ENCODE measurements around the gene STX11.
"Not testable (repeated sequence)": the region's sequence is repeated elsewhere in the genome, so short reads cannot be mapped to it uniquely, and the experiment has no call there.

Gene STX11

DNA sequence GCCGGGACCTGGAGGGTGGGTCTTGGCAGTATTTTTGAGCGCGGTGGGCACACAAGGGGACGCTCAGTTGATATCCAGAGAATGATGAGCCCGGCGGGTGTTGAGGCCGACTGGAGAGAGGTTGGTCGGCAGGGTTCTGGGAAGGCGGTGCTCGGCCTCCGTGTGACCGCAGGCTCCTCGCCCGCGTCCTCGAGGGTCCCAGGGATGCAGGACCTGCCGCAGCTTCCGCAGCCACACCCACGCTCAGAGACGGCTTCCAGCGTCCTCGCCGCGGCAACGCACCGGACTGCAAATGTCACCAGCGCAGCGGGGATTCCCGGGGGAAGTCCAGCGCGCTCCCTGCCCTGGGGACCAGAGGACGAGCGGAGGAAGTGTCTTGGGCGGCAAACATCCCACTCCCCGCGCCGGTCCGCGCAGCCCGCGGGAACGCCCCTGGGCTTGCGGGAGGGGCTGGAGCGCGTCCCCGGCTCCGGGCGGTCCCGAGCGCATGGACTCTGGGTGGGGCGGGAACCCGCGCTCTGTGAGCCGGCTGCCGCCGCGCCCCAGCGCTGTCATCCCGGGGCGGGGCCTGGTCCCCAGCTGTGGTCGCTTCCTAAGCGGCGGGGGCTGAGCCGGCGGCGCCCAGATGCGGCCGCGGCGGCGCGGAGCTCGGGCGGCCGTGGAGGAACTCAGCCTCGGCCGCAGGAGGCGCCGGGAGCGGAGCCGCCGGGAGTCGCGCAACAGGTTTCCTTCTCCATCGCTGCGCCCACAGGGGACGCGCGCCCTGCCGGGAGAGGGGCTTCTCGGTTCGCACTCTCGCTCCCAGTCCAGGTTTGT, at the start of gene STX11:
STX11 (plus strand) TSS at position 624 of the 816 bp plus-strand sequence. CDS start 36,111 bp downstream, outside the sequence.
- DNase-seq (ENCODE audit: low read depth in 2 of 2), result peak; percentile 38 to 41

DNA sequence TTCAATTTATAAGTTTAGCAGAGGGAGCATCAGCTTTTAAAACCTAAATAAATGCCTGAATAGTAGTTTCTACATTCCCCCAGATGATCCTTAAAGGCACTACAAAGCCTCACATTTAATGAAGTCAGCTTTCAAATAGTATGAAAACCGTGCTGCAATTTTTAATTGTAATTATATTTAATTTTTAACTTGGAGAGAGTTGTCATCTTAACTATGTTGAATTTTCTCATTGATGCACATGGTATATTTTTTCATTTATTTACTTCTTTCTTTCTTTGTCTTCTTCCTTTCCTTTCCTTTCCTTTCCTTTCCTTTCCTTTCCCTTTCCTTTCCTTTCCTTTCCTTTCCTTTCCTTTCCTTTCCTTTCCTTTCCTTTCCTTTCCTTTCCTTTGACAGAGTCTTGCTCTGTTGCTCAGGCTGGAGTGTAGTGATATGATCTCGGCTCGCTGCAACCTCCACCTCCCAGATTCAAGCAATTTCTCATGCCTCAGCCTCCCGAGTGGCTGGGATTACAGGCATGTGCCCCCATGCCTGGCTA, 47.2 kb upstream of the STX11 start:
- no peak for DNase-seq (ENCODE audit: low read depth in 2 of 2)

DNA sequence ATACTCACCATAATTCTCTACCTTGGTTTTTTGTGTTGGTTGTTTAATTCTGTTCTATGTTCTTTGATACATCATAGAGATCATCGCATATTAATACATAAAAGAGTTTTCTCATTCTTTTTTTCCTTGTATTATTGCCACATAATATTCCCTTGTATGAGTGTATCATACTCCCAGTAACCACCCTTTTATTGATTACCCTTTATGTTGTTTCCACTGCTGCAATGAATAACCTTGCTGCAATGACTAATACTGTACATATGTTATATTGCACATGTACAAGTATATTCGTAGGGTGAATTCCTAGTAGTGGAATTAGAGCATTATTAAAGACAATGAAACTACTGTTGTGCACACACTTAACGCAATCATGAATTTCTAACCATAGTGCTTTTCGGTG, 45.8 kb upstream of the STX11 start:
- no peak for DNase-seq (ENCODE audit: low read depth in 2 of 2)

DNA sequence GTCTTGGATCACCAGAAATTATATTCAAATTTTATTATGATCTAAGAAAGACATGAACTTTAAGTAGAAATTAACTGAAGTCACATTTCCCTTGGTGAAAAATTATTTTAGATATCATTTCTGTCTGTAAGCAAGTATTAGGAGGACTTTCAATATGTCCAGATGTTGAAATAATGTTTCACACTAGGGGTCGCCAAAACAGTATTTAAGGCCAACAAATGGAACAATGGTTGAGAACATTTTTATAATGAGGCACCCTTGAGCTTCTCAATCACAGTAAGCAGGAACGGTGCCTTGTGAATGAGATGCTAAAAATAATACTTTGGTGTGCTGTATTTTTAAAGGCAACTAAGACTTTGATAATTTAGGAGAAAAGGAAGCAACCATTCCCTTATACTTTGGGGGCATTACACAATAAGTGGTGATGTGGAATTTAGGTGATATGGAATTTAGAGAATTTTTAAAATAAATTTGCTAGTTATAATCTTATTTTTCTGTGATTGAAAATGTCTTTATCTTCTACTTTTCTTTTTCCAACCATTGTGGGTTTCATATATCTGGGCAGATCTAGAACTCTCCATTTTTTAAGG, 45.3 kb upstream of the STX11 start:
- no peak for DNase-seq (ENCODE audit: low read depth in 2 of 2)

DNA sequence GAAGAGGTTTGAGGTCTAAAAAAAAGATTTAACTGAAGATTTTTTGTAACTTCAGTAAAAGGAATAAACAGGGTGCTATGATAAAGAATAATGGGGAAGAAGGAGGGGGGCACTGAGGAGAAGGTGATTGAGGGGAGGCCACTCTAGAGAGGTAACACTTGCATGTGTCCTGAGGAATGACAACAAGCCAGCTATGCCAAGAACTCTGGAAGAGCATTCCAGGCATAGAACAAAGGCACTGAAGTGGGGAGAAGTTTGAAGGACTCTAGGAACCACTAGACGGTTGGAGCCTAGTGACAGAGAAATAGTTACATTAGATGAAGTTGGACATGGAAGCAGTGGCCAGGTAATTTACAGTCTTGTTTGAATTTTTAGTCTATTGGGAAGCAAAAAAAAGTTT, 44.1 kb upstream of the STX11 start:
- DNase-seq (ENCODE audit: low read depth in 2 of 2), result no peak

DNA sequence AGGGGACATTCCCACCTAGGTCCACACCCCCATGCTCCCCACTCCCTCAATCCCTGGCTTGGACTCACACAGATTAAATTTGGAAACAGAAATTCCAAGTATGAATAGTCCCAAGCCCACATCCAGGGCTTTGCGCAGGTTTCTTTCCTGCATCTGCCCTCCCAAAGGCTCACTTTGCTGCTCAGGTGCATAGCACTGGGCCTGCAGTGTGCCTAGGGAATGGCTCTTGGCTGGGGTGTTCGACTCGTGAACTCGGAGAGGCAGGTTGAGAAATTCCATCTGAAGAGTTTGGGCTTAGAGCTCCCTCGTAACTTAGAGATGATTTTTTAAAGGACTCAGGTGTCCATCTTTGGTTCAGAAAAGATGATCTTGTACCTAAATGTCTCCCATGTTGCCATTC, 40.1 kb upstream of the STX11 start:
- DNase-seq (ENCODE audit: low read depth in 2 of 2), result no peak

DNA sequence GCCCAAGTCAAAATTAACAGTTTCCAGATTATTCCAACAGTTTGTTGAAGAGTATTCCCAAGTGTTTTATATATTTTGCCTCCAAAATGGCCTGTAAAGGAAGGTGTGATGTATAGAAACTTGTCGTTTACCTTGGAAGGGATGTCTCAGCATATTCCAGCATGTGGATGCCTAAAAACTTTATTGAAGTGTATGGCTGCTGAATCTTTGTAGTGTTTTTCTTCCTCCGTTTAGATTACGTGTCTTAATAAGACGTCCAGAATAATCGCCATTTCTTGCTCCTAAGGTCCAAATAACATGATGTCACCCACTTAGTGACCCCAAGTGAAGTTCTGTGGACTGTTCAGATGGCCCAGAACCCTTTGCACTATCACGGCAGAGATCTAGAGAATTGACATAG, 37.0 kb upstream of the STX11 start:
- DNase-seq (ENCODE audit: low read depth in 2 of 2), result no peak

DNA sequence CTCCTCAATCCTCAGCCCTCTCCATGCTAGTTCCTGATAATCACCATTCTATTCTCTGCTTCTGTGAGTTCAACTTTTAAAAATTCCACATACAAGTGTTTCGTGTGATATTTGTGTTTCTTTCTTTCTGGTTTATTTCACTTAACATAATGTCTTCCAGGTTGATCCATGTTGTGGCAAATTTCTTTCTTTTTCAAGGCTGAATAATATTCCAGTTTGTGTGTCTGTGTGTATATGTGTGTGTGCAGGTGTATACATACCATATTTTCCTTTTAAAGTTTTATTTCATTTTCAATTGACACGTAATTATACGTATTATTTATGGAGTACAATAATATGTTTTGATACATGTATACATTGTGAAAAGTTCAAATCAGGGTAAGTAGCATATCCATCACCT, 35.1 kb upstream of the STX11 start:
- no peak for DNase-seq (ENCODE audit: low read depth in 2 of 2)

DNA sequence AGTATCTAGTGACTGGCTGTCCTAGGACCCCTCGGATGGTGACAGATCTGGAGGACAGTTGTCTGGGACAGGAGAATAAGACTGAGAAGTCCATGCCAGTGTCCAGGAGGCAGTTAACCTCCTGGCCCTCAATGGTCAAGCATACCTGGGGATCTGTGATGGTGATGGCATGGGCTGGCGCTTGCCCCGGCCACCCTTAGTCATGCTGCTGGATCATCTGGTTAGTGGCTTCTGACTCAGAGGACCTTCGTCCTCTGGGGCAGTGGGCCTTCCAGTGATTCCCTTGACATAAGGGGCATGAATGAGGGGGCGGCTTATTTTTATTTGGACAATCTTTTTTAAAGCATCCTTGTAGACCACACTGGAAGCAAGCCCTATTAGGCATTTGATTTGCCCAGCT, 30.9 kb upstream of the STX11 start:
- no peak for DNase-seq (ENCODE audit: low read depth in 2 of 2)

DNA sequence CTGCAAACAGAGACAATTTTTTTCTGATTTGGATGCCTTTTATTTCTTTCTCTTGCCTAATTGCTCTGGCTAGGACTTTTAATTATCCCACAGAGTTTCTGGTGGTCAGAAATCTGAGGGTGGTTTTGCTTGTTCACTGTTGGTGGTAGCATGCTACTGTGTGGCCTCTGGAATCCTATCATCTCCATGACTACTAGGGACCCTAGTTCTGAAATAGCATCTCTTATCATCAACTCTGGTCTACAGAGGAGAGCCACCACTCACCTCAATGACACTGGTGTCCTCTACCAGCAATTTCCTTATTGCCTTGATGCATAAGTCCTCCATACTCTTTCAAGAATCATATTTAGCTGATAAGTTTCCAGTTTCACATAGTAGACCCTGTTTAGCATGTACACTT, 27.5 kb upstream of the STX11 start:
- DNase-seq (ENCODE audit: low read depth in 2 of 2), result no peak

DNA sequence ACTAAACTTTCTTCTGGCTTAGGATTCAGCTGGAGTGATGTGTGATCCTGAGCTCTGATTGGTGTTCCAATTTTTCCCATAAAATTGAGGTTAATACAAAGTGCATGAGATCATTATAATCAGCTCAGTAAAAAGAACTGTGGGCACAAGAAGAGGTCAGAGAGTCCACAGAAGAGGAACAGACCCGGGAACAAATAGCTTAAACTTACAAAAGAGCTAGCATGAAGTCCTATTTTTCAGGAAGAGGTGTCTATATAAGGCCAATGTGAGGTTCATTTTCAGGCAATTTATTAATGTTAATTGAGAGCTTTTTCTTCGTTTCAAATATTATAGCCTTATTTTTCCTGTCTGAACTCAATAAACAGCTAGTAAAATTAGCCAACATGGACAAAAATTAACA, 26.9 kb upstream of the STX11 start:
- no peak for DNase-seq (ENCODE audit: low read depth in 2 of 2)

DNA sequence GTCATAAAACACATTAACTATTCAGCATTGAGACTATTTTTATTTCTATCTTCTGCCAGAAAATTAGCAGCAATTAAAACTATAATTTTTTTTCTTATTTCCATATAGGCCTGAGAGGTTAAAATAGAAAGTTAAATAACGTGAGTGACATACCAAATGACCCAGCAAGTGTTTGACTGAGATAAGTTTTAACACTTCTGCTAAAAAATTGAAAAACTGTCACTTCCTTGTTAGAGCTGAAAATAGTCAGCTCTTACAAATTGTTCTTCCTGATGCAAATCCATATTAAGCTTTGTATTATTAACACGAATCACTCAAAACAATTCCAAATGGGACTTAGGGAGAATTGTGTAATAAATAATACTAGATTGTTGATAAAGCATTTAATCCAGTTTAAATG, 26.5 kb upstream of the STX11 start:
- DNase-seq (ENCODE audit: low read depth in 2 of 2), result no peak

DNA sequence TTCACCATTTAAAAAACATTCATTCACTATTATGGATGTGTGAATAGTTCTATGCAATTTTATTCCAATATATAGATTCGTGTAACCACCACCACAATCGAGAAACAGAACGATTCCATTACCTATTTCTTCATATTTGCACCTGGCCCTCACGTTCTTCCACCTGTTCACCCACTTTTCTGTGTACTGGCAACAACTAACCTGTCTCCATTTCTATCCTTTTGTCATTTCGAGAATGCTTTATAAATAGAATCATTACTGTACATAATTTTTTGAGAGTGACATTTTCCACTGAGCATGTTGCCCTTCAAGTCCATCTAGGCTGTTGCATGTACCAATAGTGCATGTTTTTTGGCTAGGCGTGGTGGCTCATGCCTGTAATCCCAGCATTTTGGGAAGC, 23.2 kb upstream of the STX11 start:
- DNase-seq (ENCODE audit: low read depth in 2 of 2), result no peak

DNA sequence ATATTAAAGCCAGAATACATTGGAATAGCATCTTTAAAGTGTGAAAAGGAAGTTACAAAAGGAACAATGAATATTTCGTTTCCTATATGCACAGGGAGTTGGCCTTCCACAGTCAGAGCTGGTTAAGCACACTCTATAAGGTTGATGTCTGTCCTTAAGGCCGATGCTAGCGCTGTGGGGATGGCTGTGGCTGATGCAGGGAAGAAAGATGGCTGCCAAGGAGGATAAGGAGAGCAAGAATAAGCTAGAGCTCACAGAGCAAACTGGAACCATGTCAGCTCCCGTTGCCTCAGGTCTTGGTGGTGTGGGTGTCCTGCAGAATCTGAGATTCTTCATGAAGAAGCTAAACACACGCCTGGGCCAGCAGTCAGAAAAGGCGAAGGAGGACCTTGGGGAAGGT, 20.8 kb upstream of the STX11 start:
- DNase-seq (ENCODE audit: low read depth in 2 of 2), result no peak

DNA sequence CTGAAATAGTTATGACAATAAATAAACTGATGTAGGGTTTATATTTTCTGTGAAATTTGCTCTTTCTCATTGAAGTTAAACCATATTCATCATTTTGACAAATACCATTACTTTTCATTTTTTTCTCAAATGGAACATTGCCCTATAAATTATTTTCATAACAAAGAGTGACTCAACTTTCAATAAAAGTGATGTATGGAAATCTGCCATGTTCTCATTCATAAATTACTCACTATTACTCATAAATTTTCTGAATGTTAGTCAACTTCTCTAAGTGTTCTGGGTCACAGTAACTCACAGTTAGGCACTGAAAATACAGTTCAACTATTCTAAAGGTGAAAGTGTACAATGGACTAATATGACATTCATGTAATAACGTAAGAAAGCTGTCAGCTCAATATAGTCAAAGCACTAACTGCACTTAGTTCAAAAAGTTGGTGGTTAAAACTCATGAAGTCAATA, 19.0 kb upstream of the STX11 start:
- no peak for DNase-seq (ENCODE audit: low read depth in 2 of 2)

DNA sequence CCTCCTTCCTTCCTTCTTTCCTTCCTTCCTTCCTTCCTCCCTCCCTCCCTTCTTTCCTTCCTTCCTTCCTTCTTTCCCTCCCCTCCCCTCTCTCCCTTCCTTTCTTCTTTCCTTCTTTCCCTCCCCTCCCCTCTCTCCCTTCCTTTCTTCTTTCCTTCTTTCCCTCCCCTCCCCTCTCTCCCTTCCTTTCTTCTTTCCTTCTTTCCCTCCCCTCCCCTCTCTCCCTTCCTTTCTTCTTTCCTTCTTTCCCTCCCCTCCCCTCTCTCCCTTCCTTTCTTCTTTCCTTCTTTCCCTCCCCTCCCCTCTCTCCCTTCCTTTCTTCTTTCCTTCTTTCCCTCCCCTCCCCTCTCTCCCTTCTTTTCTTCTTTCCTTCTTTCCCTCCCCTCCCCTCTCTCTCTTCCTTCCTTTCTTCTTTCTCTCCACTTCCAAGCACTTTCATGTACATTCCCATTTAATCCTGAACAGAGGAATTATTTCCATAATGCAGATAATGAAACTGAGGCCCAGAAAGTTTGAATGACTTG, 18.1 kb upstream of the STX11 start:
- not testable (repeated sequence) for DNase-seq (ENCODE audit: low read depth in 2 of 2)

DNA sequence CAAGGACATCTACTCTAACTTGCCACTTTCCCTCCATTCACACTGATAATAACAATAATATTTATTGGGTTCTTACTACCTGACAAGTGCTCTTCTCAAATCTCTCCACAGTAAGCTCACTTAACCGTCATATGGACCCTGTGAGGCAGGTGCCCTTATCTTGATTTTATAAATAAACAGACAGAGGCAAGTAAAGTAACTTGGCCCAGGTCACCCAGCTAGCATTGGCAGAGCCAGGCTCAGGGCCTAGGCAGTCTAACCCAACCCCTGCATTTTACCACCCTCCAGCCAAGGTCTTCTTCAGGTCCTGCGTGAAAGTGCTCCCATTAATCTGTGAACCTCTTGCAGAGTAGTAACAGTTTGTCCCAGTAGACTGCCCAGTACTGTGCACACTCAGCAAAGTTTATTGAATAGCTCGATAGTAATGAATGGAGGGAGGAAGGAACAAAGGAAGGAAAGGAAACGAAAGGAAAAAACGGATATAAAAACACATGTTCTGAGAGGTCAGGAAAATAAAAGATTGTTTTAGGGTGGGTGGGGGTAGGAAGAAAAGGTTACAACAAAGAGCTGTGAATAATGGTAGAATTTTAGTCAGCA, 17.0 kb upstream of the STX11 start:
- no peak for DNase-seq (ENCODE audit: low read depth in 2 of 2)

DNA sequence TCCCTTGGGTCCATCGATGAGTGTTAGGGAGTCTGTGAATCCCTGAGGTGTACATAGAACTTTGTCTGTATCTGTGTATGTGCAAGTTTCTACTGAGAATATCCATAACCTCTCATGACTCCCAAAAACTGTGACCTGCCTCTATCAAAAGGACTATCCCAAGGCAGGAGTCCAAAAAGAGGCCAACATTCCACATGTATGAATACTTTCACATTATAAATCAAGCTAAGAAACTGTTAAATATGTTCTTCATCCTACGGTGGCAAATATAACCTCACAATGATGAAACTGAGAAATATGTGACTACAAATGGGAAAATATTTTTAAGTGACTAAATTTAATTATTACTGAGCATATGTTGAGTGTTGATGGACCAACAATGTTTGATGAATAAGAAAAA, 16.1 kb upstream of the STX11 start:
- no peak for DNase-seq (ENCODE audit: low read depth in 2 of 2)

DNA sequence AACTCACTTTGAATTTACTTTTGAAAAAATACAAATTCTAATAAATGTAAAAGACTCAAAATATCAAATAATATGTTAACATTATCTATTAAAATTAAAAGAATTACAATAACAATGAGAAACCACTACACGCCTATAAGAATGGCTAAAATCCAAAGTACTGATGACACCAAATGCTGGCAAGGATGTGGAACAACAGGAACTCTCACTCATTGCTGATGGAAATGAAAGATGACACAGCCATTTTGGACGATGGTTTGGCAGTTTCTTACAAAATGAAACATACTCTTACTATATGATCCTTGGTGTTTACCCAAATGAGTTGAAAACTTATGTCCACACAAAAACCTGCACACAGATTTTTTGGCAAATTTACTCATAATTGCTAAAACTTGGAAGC, 15.6 kb upstream of the STX11 start:
- DNase-seq (ENCODE audit: low read depth in 2 of 2), result no peak

DNA sequence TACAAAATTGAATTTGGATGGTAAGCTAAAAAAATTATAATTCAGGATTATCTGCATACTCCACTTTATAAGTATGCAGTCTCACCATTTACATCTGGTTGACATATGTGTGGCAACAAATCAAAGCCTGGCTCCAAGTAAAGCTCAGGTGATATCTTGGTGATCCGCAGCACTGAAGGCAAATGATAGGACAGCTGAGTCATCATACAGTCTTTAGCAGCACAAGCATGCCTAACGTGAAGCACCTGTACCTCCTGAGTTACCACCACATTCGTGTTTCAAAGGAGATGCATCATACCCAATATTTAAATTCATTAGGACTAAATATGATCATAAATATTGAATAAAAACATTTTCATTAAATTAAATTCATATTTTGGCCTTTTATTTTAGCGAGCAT, 11.8 kb upstream of the STX11 start:
- no peak for DNase-seq (ENCODE audit: low read depth in 2 of 2)

DNA sequence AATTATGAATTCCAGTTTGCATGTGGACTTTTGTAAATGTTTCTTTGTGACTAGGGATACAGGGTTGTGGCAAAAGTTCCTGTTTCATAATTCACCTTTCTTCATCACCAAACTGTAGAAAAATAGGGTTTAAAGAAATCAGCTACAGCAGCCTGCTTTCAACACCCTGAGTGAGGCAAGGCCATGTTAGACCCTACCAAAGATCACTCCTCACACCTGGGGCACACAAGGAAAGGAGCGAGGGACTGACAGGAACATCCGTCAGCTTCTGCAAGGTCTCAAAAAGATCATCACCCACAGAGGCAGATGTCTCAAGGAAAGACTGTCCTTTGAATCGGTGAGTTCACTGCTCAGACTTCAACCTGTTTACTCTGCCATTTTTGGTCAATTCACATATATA, 10.5 kb upstream of the STX11 start:
- DNase-seq (ENCODE audit: low read depth in 2 of 2), result no peak

DNA sequence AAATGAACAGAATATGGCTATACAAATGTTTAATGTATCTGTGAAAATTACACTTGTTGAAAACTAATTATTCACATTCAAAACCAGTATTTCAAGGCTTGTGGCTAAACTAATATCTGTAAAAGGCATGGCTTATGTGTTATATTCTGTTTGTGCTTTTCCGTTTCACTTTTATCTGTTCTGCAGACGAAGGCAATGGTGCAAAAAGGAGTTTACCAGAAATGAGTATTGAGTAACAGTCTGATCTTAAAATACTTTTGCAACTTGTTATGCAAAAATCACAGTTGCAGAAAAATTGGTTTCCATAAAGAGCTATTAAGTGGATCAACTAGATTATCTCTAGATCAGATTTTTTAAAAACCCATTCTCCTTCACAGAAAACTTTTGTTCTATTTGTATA, 9.4 kb upstream of the STX11 start:
- no peak for DNase-seq (ENCODE audit: low read depth in 2 of 2)

DNA sequence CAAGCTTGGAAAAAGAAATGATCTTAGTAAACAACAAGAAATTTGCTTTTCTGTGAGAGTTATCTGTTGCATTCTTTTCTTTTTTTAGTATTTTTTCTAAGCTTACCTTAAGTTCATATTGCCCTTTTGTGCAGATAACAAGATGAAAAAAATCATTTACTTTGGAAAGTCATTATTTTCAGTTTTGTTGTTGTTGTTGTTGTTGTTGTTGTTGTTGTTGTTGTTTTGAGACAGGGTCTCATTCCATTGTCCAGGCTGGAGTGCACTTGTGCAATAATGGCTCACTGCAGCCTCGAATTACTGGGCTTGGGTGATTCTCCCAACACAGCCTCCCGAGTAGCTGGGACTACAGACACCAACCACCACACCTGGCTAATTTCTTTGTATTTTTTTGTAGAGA, 8.8 kb upstream of the STX11 start:
- DNase-seq (ENCODE audit: low read depth in 2 of 2), result no peak
